ENCODE results near the gene SLCO3A1. TPM values are rescaled to one million over a fixed set of nuclear protein-coding genes. Genes with fewer than 3 reads are reported as not detected.

SLCO3A1 gene
- total and polyA plus RNA-seq, 2 of the 8 experiments (the other 6 are each of a cell fraction or from before 2014, with no cell fraction given), result 15.1 to 20.4 TPM

- H2BK5ac ChIP-seq (ENCODE audit: low read depth, low read length), result no peak overlapping the region
- no peaks in the 10 kb centered on the region for H3K79me2 ChIP-seq (ENCODE audit: control insufficient read depth in 1 of 2, insufficient read depth in 2 of 2, low read length in 2 of 2)
- H2AK5ac ChIP-seq (ENCODE audit: low read depth, low read length), result no peak overlapping the region
- H3K18ac ChIP-seq (ENCODE audit: extremely low read depth, low read length), result no peak overlapping the region
- H3K23me2 ChIP-seq (ENCODE audit: low read depth, low read length), result no peaks in the 10 kb centered on the region
- no peak overlapping the region for H3K4me2 ChIP-seq (ENCODE audit: insufficient read depth in 1 of 2, low read depth in 2 of 2, low read length in 2 of 2)
- H3K27ac ChIP-seq (ENCODE audit: low read depth, low read length), result no peak overlapping the region
- POLR2A ChIA-PET (ENCODE audit: partially characterized antibody), result interaction anchor here (1.5 kb wide), 1 partner anchor 11 kb away, joined by 3 read pairs; no protein-coding TSS in a partner anchor
- no peaks in the 10 kb centered on the region for H3K79me1 ChIP-seq (ENCODE audit: low read depth, low read length)
- peak overlapping the region; percentile 16; the same call in 1 of the 2 replicates for H4K8ac ChIP-seq (ENCODE audit: extremely low read depth, insufficient read depth, low read length)
- H3K36me3 ChIP-seq (ENCODE audit: control insufficient read depth in 2 of 4, insufficient read depth in 4 of 4, low read length in 3 of 4), result no peaks in the 10 kb centered on the region
- no peak overlapping the region for H2BK15ac ChIP-seq (ENCODE audit: low read length)
- H2BK20ac ChIP-seq (ENCODE audit: low read length), result no peak overlapping the region
- no peak overlapping the region for H3K9ac ChIP-seq (replicated peaks in 1 of 4; ENCODE audit: extremely low read depth in 1 of 4, low read depth in 3 of 4, low read length in 3 of 4)
- H4K5ac ChIP-seq (ENCODE audit: insufficient read length, low read depth, low read length), result no peak overlapping the region
- no peak for FAIRE-seq
- no peak overlapping the region for H2BK120ac ChIP-seq (replicated peaks; ENCODE audit: low read depth, low read length)
- no peak overlapping the region for H4K91ac ChIP-seq (replicated peaks; ENCODE audit: insufficient read length, low read length)
- H4K20me1 ChIP-seq (replicated peaks in 1 of 2; ENCODE audit: control insufficient read depth in 1 of 2, insufficient read depth in 2 of 2, low read length in 2 of 2), result no peaks in the 10 kb centered on the region
- no peak overlapping the region for H3K14ac ChIP-seq (ENCODE audit: insufficient read length)
- no peak for DNase-seq (ENCODE audit: low read depth in 1 of 2, low spot score in 2 of 2)
- H3K4me1 ChIP-seq (replicated peaks in 1 of 4; ENCODE audit: control insufficient read depth in 3 of 4, insufficient read depth in 4 of 4, low read length in 3 of 4), result peaks cover 0 to 2% (median 0%) of the 10 kb centered on the region in 4 experiments; a peak in 2 of 7 replicates
- H3K9me3 ChIP-seq (ENCODE audit: insufficient read depth in 2 of 2, low read depth in 1 of 2, low read length in 1 of 2), result no peaks in the 10 kb centered on the region
- H2AFZ ChIP-seq (ENCODE audit: low read length), result no peak overlapping the region
- H2BK12ac ChIP-seq (ENCODE audit: low read depth, low read length), result 0 out of 2 replicates have a peak overlapping the region, but pooled peaks have one; percentile 0
- no peak overlapping the region for H3K4me3 ChIP-seq (ENCODE audit: extremely low read depth in 1 of 4, insufficient read depth in 2 of 4, low read depth in 3 of 4, low read length in 4 of 4)
- CTCF ChIA-PET (ENCODE audit: partially characterized antibody), result interaction anchor here (0.7 to 9.3 kb wide), 74 partner anchors 9 to 831 kb away, joined by 3 to 118 read pairs (median 5); partner anchors contain the start of gene SLCO3A1
- 94% methylated on average over 5 of the region's 6 CpGs; no CpG with 5 or more reads in 1 of the 2 experiments for WGBS, 2 experiments (ENCODE audit: extremely low coverage in 1 of 2, insufficient coverage in 1 of 2, insufficient read length in 1 of 2, insufficient replicate concordance in 2 of 2, low coverage in 1 of 2, low lambda C conversion rate in 2 of 2, missing lambda C conversion rate in 1 of 2)
- H3K56ac ChIP-seq (replicated peaks; ENCODE audit: insufficient read length, low read depth, low read length), result no peak overlapping the region
- no peaks in the 10 kb centered on the region for H3K27me3 ChIP-seq (replicated peaks in 1 of 4; ENCODE audit: control insufficient read depth in 3 of 4, extremely low read depth in 1 of 4, insufficient read depth in 3 of 4, low read length in 3 of 4)
- H3K23ac ChIP-seq (ENCODE audit: insufficient read length), result no peak overlapping the region
- no peak overlapping the region for H3K4ac ChIP-seq (replicated peaks; ENCODE audit: insufficient read length, low read depth, low read length)
- TF ChIP-seq, protein P1, sequence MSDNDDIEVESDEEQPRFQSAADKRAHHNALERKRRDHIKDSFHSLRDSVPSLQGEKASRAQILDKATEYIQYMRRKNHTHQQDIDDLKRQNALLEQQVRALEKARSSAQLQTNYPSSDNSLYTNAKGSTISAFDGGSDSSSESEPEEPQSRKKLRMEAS (IDR thresholded peaks at IDR 0.05), result no peak
- TF ChIP-seq GTF2F1 (IDR thresholded peaks at IDR 0.05; ENCODE audit: borderline replicate concordance, low read depth, low read length) (no peak), ZNF274 (IDR thresholded peaks at IDR 0.05; ENCODE audit: borderline replicate concordance, extremely low read depth, low read length) (no peak), CEBPB (IDR thresholded peaks at IDR 0.05; ENCODE audit: low read depth, low read length) (no peak), NANOG (IDR thresholded peaks at IDR 0.05; ENCODE audit: insufficient read depth, low read depth, low read length, poor library complexity, severe bottlenecking) (no peak), KDM1A (IDR thresholded peaks at IDR 0.05; ENCODE audit: borderline replicate concordance, low read length) (no peak), BRCA1 (IDR thresholded peaks at IDR 0.05; ENCODE audit: low read depth, low read length) (no peak), SP1 (IDR thresholded peaks at IDR 0.05; ENCODE audit: low read depth, low read length) (no peak), EZH2 (IDR thresholded peaks at IDR 0.05; ENCODE audit: low read depth, low read length, severe bottlenecking) (no peak), SIRT6 (IDR thresholded peaks at IDR 0.05; ENCODE audit: low read length) (no peak), JUND (IDR thresholded peaks at IDR 0.05; ENCODE audit: low read length) (no peak), TAF7 (optimal IDR thresholded peaks at IDR 0.05; ENCODE audit: borderline replicate concordance, low read depth, low read length) (no peak), KDM4A (IDR thresholded peaks at IDR 0.05; ENCODE audit: low read depth, low read length, severe bottlenecking) (no peak), HDAC2 (IDR thresholded peaks at IDR 0.05; ENCODE audit: borderline replicate concordance in 1 of 2, low read depth in 2 of 2, low read length in 2 of 2) (no peak)
Observed at GRCh38 chr15:92078270-92078669, 224.8 kb downstream of the SLCO3A1 start.
